IMR-90 (cell line): ENCODE measurements around the gene SLC43A2. TPM values are rescaled to one million over a fixed set of nuclear protein-coding genes. Genes with fewer than 3 reads are reported as not detected.

Experiments used
- ATAC-seq: fragments of 200-7000 bp; cut with Tn5 transposase; 2 replicates; pipeline ENCODE4 v1.9.1; 2020; ENCODE audit warnings: low read depth, mild to moderate bottlenecking, moderate library complexity
- BruUV-seq: library from RNA; stranded (reverse); fragments of 400-500 nt; replicated peaks from 2 replicates; lab custom pipeline; 2021; lab: Mats Ljungman, UMichigan
- CTCF ChIA-PET: fragments of 300-600 bp; formaldehyde crosslinking; extraction: SDS; loops from one replicate; lab custom pipeline; 2021; ENCODE audit warnings: antibody characterized with exemption; lab: Yijun Ruan, JAX
- POLR2A ChIA-PET: fragments of 300-600 bp; sonication (Branson Sonifier 250); formaldehyde crosslinking; loops from one replicate; lab custom pipeline; 2022; ENCODE audit warnings: antibody characterized with exemption; ENCODE audit not compliant: unreplicated experiment; lab: Charles Lee
- DNase-seq: peaks from one replicate; pipeline ENCODE4 v3.0.0; 2013
- H2AFZ ChIP-seq: replicated peaks from 2 replicates; pipeline ENCODE3; 2013; ENCODE audit warnings: low read length, mild to moderate bottlenecking; ENCODE audit not compliant: poor library complexity
- H2AK5ac ChIP-seq: 2 replicates; pipeline ENCODE4 v1.6.1; 2013; ENCODE audit warnings: low read depth, low read length, inconsistent platforms
- H2AK9ac ChIP-seq: replicated peaks from 2 replicates; pipeline ENCODE3; 2013; ENCODE audit warnings: mild to moderate bottlenecking, low read depth, low read length, moderate library complexity; ENCODE audit not compliant: poor library complexity
- H2BK120ac ChIP-seq: 2 replicates; pipeline ENCODE4 v1.6.1; 2013; ENCODE audit warnings: low read depth, low read length, inconsistent platforms
- H2BK15ac ChIP-seq: 3 replicates; pipeline ENCODE4 v1.6.1; 2013; ENCODE audit warnings: low read depth, low read length, inconsistent platforms
- H2BK20ac ChIP-seq: 2 replicates; pipeline ENCODE4 v1.6.1; 2013; ENCODE audit warnings: low read depth, mild to moderate bottlenecking, inconsistent platforms, low read length, moderate library complexity
- H2BK5ac ChIP-seq: 2 replicates; pipeline ENCODE4 v1.6.1; 2013; ENCODE audit warnings: mild to moderate bottlenecking, low read depth, low read length, inconsistent platforms; ENCODE audit not compliant: poor library complexity, severe bottlenecking
- H3K14ac ChIP-seq: replicated peaks from 2 replicates; pipeline ENCODE4 v1.6.1; 2013; ENCODE audit warnings: low read depth, low read length, inconsistent platforms
- H3K18ac ChIP-seq: 2 replicates; pipeline ENCODE4 v1.6.1; 2013; ENCODE audit warnings: low read depth, low read length, control low read depth
- H3K23ac ChIP-seq: 2 replicates; pipeline ENCODE4 v1.6.1; 2013; ENCODE audit warnings: low read depth, low read length, inconsistent platforms
- H3K27ac ChIP-seq: 2 replicates; pipeline ENCODE4 v1.5.1; 2013; ENCODE audit warnings: mild to moderate bottlenecking, control low read depth, low read length; ENCODE audit not compliant: insufficient read depth
- H3K27me3 ChIP-seq: 2 replicates; pipeline ENCODE4 v1.6.1; 2013; ENCODE audit warnings: low read length; ENCODE audit not compliant: control insufficient read depth, insufficient read depth
- H3K36me3 ChIP-seq: 2 replicates; pipeline ENCODE4 v1.6.1; 2013; ENCODE audit warnings: low read length, mixed read lengths; ENCODE audit not compliant: control insufficient read depth, insufficient read depth
- H3K4ac ChIP-seq: 2 replicates; pipeline ENCODE4 v1.6.1; 2013; ENCODE audit warnings: low read depth, low read length, inconsistent platforms
- H3K4me1 ChIP-seq: 2 replicates; pipeline ENCODE4 v1.6.1; 2013; ENCODE audit warnings: low read length, mixed read lengths; ENCODE audit not compliant: control insufficient read depth, insufficient read depth
- H3K4me2 ChIP-seq: 2 replicates; pipeline ENCODE4 v1.6.1; 2013; ENCODE audit warnings: low read depth, mild to moderate bottlenecking, control low read depth, low read length, moderate library complexity
- H3K4me3 ChIP-seq: 2 replicates; pipeline ENCODE4 v1.5.1; 2013; ENCODE audit warnings: low read depth, mild to moderate bottlenecking, control low read depth, low read length, moderate library complexity; ENCODE audit not compliant: insufficient read depth
- H3K56ac ChIP-seq: 2 replicates; pipeline ENCODE4 v1.6.1; 2013; ENCODE audit warnings: low read length, inconsistent platforms; ENCODE audit not compliant: insufficient read depth; ENCODE audit errors: extremely low read depth
- H3K79me1 ChIP-seq, 2 experiments: 2 replicates each; pipeline ENCODE4 v1.6.1; 2013; ENCODE audit warnings: low read length in 2 of 2, inconsistent platforms in 1 of 2, low read depth in 1 of 2
- H3K9ac ChIP-seq: 2 replicates; pipeline ENCODE4 v1.6.1; 2013; ENCODE audit warnings: low read depth, low read length, control low read depth
- H3K9me1 ChIP-seq: 2 replicates; pipeline ENCODE4 v1.6.1; 2013; ENCODE audit warnings: low read length, inconsistent platforms; ENCODE audit not compliant: insufficient read depth
- H3K9me3 ChIP-seq: 2 replicates; pipeline ENCODE4 v1.6.1; 2013; ENCODE audit warnings: low read length; ENCODE audit not compliant: control insufficient read depth, insufficient read depth
- H4K20me1 ChIP-seq: 2 replicates; pipeline ENCODE4 v1.6.1; 2013; ENCODE audit warnings: low read length, inconsistent platforms; ENCODE audit not compliant: insufficient read depth
- H4K5ac ChIP-seq: 2 replicates; pipeline ENCODE4 v1.6.1; 2013; ENCODE audit warnings: mild to moderate bottlenecking, low read depth, low read length, control low read depth
- H4K8ac ChIP-seq, 2 experiments: 2 replicates each; pipeline ENCODE4 v1.6.1; 2013; ENCODE audit warnings: low read depth in 2 of 2, low read length in 2 of 2, control low read depth in 1 of 2, inconsistent platforms in 1 of 2
- H4K91ac ChIP-seq: 2 replicates; pipeline ENCODE4 v1.6.1; 2013; ENCODE audit warnings: low read depth, low read length, inconsistent platforms; ENCODE audit not compliant: insufficient read depth
- MAFK ChIP-seq: IDR thresholded peaks from 2 replicates; pipeline ENCODE4 v1.6.1; 2012; ENCODE audit warnings: low read depth, low read length, improper control_type of control experiment
- WGBS, 2 experiments: methylation state at CpG; one replicate each; pipeline versions ENCODE4 v1.1.5 to v1.1.7; 2013; ENCODE audit warnings: missing lambda C conversion rate in 2 of 2; ENCODE audit not compliant: insufficient read length in 1 of 2; ENCODE audit errors: extremely low coverage in 2 of 2; 5-methylcytosine and 5-hydroxymethylcytosine counted together
- dilution Hi-C: fragments of 300-500 bp; cut with HindIII; formaldehyde crosslinking; loops from one replicate; pipeline ENCODE4 v1.14.3; 2018; ENCODE audit warnings: low sequenced_read_pairs; ENCODE audit not compliant: unreplicated experiment
- in situ Hi-C: fragments of 300-500 bp; cut with MboI; formaldehyde crosslinking; loops from 3 replicates; pipeline ENCODE4 v1.14.3; 2019; ENCODE audit warnings: low sequenced_read_pairs, inconsistent platforms, mixed read lengths
- intact Hi-C: fragments of 100-400 bp; cut with micrococcal nuclease; formaldehyde crosslinking; loops from 2 replicates; pipeline ENCODE4 v1.10.0; 2022
- polyA plus RNA-seq, 3 experiments: library from polyadenylated mRNA; depleted of rRNA; stranded (reverse); fragments of >200 nt; gene quantifications; 2 replicates each; pipeline ENCODE4 v1.2.3, GENCODE V29; 2012; ENCODE audit warnings: low replicate concordance in 1 of 3
- total RNA-seq: library from RNA; depleted of rRNA; stranded (reverse); fragments of >200 nt; gene quantifications from 2 replicates; pipeline ENCODE4 v1.2.3, GENCODE V29; 2012
- TF ChIP-seq, protein P1 (sequence below): conservative IDR thresholded peaks from 2 replicates; pipeline ENCODE4 v1.5.1; 2012; ENCODE audit warnings: mild to moderate bottlenecking, low read depth, low read length, improper control_type of control experiment

SLC43A2 gene
- total and polyA plus RNA-seq, 2 of the 4 experiments (the other 2 are of a cell fraction), result 3.8 to 9.0 TPM

DNA sequence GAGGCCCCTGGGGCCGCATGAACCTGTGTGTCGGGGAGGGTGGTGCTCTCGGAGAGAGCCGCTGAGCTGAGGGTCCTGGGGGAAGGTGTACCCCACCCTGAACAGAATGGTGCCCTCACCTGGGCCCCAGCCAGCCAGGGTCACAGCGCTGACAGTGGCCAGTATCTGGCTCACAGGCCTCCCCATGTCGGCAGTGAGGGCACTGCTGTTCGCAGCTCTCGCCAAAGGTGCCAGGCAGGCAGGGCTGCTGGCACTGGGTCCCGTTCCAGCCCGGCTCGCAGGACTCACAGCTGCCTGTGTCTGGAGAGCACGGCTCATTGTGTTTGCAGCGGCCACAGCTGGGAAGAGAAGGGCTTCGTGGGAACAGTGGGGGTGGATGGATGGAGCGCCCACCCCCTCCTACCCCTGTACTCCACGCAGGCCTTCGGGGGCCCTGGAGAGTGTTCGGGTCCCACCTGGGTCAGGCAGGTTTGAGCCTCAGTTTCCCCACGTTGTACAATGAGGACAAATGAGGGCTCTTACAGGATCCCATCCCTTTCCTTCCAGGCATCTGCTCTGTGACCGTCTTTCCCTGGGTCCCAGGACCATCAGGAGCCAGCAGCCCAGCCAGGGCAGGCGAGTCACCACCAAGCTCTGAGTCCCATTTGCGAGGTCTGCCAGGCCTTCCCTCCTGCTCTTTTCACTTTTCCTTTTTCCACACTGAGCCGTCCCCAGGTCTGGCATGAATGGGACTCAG is 11.9 kb upstream of the SLC43A2 start:
- ATAC-seq (no peak), DNase-seq (no peak)
- H2AK9ac ChIP-seq, result no peak overlapping the region
- H4K8ac ChIP-seq, result no peak overlapping the region
- H2BK15ac ChIP-seq, result no peak overlapping the region
- dilution Hi-C loops, result no loop called here
- H2AK5ac ChIP-seq, result no peak overlapping the region
- H3K36me3 ChIP-seq, result no peaks in the 10 kb centered on the region
- POLR2A ChIA-PET, result no interaction called here
- no peak overlapping the region for H3K56ac ChIP-seq
- no peak overlapping the region for H3K4me2 ChIP-seq
- WGBS, 2 experiments, result 67% methylated on average over 9 of the region's 23 CpGs; no CpG with 5 or more reads in 1 of the 2 experiments
- 0 out of 2 replicates have a peak, but pooled peaks cover 6% of the 10 kb centered on the region for H3K9me1 ChIP-seq
- no peak overlapping the region for H3K14ac ChIP-seq
- H2BK5ac ChIP-seq, result no peak overlapping the region
- TF ChIP-seq, protein P1, sequence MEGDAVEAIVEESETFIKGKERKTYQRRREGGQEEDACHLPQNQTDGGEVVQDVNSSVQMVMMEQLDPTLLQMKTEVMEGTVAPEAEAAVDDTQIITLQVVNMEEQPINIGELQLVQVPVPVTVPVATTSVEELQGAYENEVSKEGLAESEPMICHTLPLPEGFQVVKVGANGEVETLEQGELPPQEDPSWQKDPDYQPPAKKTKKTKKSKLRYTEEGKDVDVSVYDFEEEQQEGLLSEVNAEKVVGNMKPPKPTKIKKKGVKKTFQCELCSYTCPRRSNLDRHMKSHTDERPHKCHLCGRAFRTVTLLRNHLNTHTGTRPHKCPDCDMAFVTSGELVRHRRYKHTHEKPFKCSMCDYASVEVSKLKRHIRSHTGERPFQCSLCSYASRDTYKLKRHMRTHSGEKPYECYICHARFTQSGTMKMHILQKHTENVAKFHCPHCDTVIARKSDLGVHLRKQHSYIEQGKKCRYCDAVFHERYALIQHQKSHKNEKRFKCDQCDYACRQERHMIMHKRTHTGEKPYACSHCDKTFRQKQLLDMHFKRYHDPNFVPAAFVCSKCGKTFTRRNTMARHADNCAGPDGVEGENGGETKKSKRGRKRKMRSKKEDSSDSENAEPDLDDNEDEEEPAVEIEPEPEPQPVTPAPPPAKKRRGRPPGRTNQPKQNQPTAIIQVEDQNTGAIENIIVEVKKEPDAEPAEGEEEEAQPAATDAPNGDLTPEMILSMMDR, result no peak
- no peak for TF ChIP-seq MAFK
- H3K27me3 ChIP-seq, result no peaks in the 10 kb centered on the region; the same call in 1 of the 2 replicates
- no peak overlapping the region for H2BK120ac ChIP-seq
- no peak overlapping the region for H4K5ac ChIP-seq
- no peak overlapping the region for H4K91ac ChIP-seq
- no TSS peak for BruUV-seq
- in situ Hi-C loops, result no loop called here
- CTCF ChIA-PET, result no interaction called here
- no peak overlapping the region for H3K9ac ChIP-seq
- H2AFZ ChIP-seq, result no peak overlapping the region
- no peak overlapping the region for H3K4ac ChIP-seq
- no peaks in the 10 kb centered on the region for H3K9me3 ChIP-seq
- H3K27ac ChIP-seq, result no peak overlapping the region
- no peak overlapping the region for H3K4me3 ChIP-seq
- H4K20me1 ChIP-seq, result 0 out of 2 replicates have a peak, but pooled peaks cover 3% of the 10 kb centered on the region
- peaks cover 14% of the 10 kb centered on the region for H3K4me1 ChIP-seq
- no peak overlapping the region for H3K18ac ChIP-seq
- no peaks in the 10 kb centered on the region for H3K79me1 ChIP-seq
- no peak overlapping the region for H3K23ac ChIP-seq
- intact Hi-C loops, result no loop called here
- no peak overlapping the region for H2BK20ac ChIP-seq
